Hematopoietic multipotent progenitor cell treated with erythropoietin and hydrocortisone succinate and interleukin-3 and kit ligand, for 8 days (in vitro differentiated cells): ENCODE measurements around the gene ARNT2.

Experiments
- DNase-seq: peaks from one replicate; pipeline ENCODE4 v3.0.0-alpha.2; 2015

The ARNT2 gene

GRCh38 chr15:80414546-80415357, 10.6 kb downstream of the ARNT2 start:
- no peak for DNase-seq

- DNase-seq: no peak
Measured at GRCh38 chr15:80415358-80415670, 11.1 kb downstream of the ARNT2 start.

- no peak for DNase-seq
Measured at GRCh38 chr15:80416702-80417101, 12.5 kb downstream of the ARNT2 start.

GRCh38 chr15:80418892-80419537, 14.8 kb downstream of the ARNT2 start:
- DNase-seq: peak; percentile 40

- no peak for DNase-seq
Measured at GRCh38 chr15:80419546-80419945, 15.4 kb downstream of the ARNT2 start.

GRCh38 chr15:80420658-80421057, 16.5 kb downstream of the ARNT2 start:
- no peak for DNase-seq

GRCh38 chr15:80423215-80423614, 19.0 kb downstream of the ARNT2 start:
- no peak for DNase-seq

GRCh38 chr15:80424381-80424780, 20.2 kb downstream of the ARNT2 start:
- no peak for DNase-seq

- DNase-seq: no peak
Measured at GRCh38 chr15:80426316-80426715, 22.1 kb downstream of the ARNT2 start.

GRCh38 chr15:80429964-80430363, 25.8 kb downstream of the ARNT2 start:
- DNase-seq: no peak

- DNase-seq: no peak
Measured at GRCh38 chr15:80431635-80432344, 27.6 kb downstream of the ARNT2 start.

- DNase-seq: no peak
Measured at GRCh38 chr15:80432345-80432702, 28.1 kb downstream of the ARNT2 start.

GRCh38 chr15:80433836-80434235, 29.7 kb downstream of the ARNT2 start:
- DNase-seq: no peak

GRCh38 chr15:80434926-80435720, 30.9 kb downstream of the ARNT2 start:
- no peak for DNase-seq

GRCh38 chr15:80436511-80437307, 32.5 kb downstream of the ARNT2 start:
- DNase-seq: no peak

- DNase-seq: no peak
Measured at GRCh38 chr15:80437334-80437891, 33.2 kb downstream of the ARNT2 start.

- no peak for DNase-seq
Measured at GRCh38 chr15:80439140-80439539, 35.0 kb downstream of the ARNT2 start.

- no peak for DNase-seq
Measured at GRCh38 chr15:80440024-80440423, 35.8 kb downstream of the ARNT2 start.

GRCh38 chr15:80441041-80441440, 36.9 kb downstream of the ARNT2 start:
- DNase-seq: no peak

- no peak for DNase-seq
Measured at GRCh38 chr15:80441714-80442113, 37.5 kb downstream of the ARNT2 start.

GRCh38 chr15:80442728-80443403, 38.7 kb downstream of the ARNT2 start:
- no peak for DNase-seq
